Sigmoid colon (tissue), 7 donors: Measurements from ENCODE around the gene TBCD. TPM values are rescaled to one million over a fixed set of nuclear protein-coding genes. Genes with fewer than 3 reads are reported as not detected.
A peak's percentile ranks its signal among the peaks of the same experiment; 100 is the strongest.

Source experiments
- DNase-seq: peaks from one replicate; pipeline ENCODE4 v3.0.0-alpha.2; 2019
- H3K27ac ChIP-seq, 4 donors: fragments of 200-600 bp; sonication (generic); one replicate each; pipeline ENCODE4 v1.5.1; 2016 to 2019; ENCODE audit warnings: mild to moderate bottlenecking in 1 of 4
- H3K27me3 ChIP-seq, 3 donors: fragments of 200-600 bp; sonication (generic); one replicate each; pipeline ENCODE4 v1.5.1; 2019; ENCODE audit warnings: mild to moderate bottlenecking in 1 of 3
- H3K36me3 ChIP-seq, 4 donors: fragments of 200-600 bp; sonication (generic); one replicate each; pipeline ENCODE4 v1.5.1; 2016 to 2019
- H3K4me1 ChIP-seq, 4 donors: fragments of 200-600 bp; sonication (generic); one replicate each; pipeline ENCODE4 v1.5.1; 2017 to 2019
- H3K4me3 ChIP-seq, 4 donors: fragments of 200-600 bp; sonication (generic); one replicate each; pipeline ENCODE4 v1.5.1; 2017 to 2019; ENCODE audit warnings: mild to moderate bottlenecking in 2 of 4, moderate library complexity in 1 of 4
- H3K9me3 ChIP-seq, 4 donors: fragments of 200-600 bp in 3 of 4; sonication (generic) in 3 of 4; one replicate each; pipeline versions ENCODE4 v1.5.1 to v1.6.1; 2013 to 2019
- CTCF ChIP-seq, 4 experiments: fragments of 450-650 bp in 3 of 4; fragments of 200-600 bp in 1 of 4; IDR thresholded peaks; one replicate each; pipeline ENCODE4 v1.5.1; 2016 to 2019; ENCODE audit warnings: antibody characterized with exemption in 4 of 4, mild to moderate bottlenecking in 3 of 4, moderate library complexity in 2 of 4
- EP300 ChIP-seq, 4 donors: sonication (generic); formaldehyde crosslinking; IDR thresholded peaks; one replicate each; pipeline ENCODE4 v1.6.1; 2017; ENCODE audit warnings: antibody characterized with exemption in 4 of 4
- POLR2A ChIP-seq, 2 donors: fragments of 450-650 bp; IDR thresholded peaks; one replicate each; pipeline ENCODE4 v1.6.1; 2016; ENCODE audit warnings: antibody characterized with exemption in 2 of 2, mild to moderate bottlenecking in 2 of 2, moderate library complexity in 2 of 2
- POLR2AphosphoS5 ChIP-seq, 4 donors: sonication (generic); formaldehyde crosslinking; IDR thresholded peaks; one replicate each; pipeline ENCODE4 v1.6.1; 2017; ENCODE audit warnings: antibody characterized with exemption in 4 of 4
- WGBS, 2 donors: extraction: QIAGEN DNeasy Blood & Tissue Kit; methylation state at CpG; one replicate each; pipeline ENCODE4 v1.1.7; 2013; 5-methylcytosine and 5-hydroxymethylcytosine counted together
- intact Hi-C: fragments of 100-400 bp; cut with DNase I; formaldehyde crosslinking; loops from one replicate; pipeline ENCODE4 v1.15.1; 2023
- polyA plus RNA-seq, 3 donors: library from polyadenylated mRNA; stranded (reverse); fragments of 200-250 nt; gene quantifications; one replicate each; pipeline ENCODE4 v1.2.3, GENCODE V29; 2013
- total RNA-seq, 4 donors: library from RNA; depleted of rRNA; stranded (reverse); fragments of >200 nt; gene quantifications; one replicate each; pipeline ENCODE4 v1.1.0, GENCODE V29; 2016
- donor health status: healthy with polysubstance abuse.
- donor health status: Bipolar disorder and iron deficiency.
- donor health status: healthy.

TBCD gene
- total and polyA plus RNA-seq, 7 donors = 11.1 to 77.4 (median 34.2) TPM

- TF ChIP-seq POLR2A (IDR thresholded peaks at IDR 0.05) = no peak
- TF ChIP-seq CTCF (IDR thresholded peaks at IDR 0.05) = no peak
- no peak for TF ChIP-seq EP300 (IDR thresholded peaks at IDR 0.05)
- TF ChIP-seq POLR2AphosphoS5 (IDR thresholded peaks at IDR 0.05) = no peak
- Histone ChIP-seq H3K4me1 (peaks cover 0 to 11% (median 6%) of the 10 kb centered on the region in 4 donors), H3K27ac (no peak overlapping the region), H3K36me3 (no peaks in the 10 kb centered on the region), H3K9me3 (no peaks in the 10 kb centered on the region), H3K27me3 (no peaks in the 10 kb centered on the region), H3K4me3 (no peak overlapping the region)
- intact Hi-C loops = no loop called here
- DNase-seq = peak; percentile 53
- WGBS, 2 donors = 92 to 94% methylated on average over 28 of the region's 28 CpGs
Observed at GRCh38 chr17:82959242-82959930, 207.5 kb downstream of the TBCD start.

- no peak overlapping the region for H3K4me3 ChIP-seq
- H3K27me3 ChIP-seq = no peaks in the 10 kb centered on the region
- H3K9me3 ChIP-seq = no peaks in the 10 kb centered on the region
- intact Hi-C loops = no loop called here
- WGBS, 2 donors = 96 to 97% methylated on average over 23 of the region's 23 CpGs
- no peaks in the 10 kb centered on the region for H3K36me3 ChIP-seq
- H3K27ac ChIP-seq = no peak overlapping the region
- DNase-seq = peak; percentile 37
- TF ChIP-seq EP300 (IDR thresholded peaks at IDR 0.05) (no peak), POLR2A (IDR thresholded peaks at IDR 0.05) (no peak)
- peaks cover 0 to 11% (median 6%) of the 10 kb centered on the region in 4 donors for H3K4me1 ChIP-seq
Observed at GRCh38 chr17:82959990-82960418, 208.1 kb downstream of the TBCD start.

GRCh38 chr17:82960419-82961271 is 208.8 kb downstream of the TBCD start:
- H3K4me1 ChIP-seq = peaks cover 0 to 11% (median 6%) of the 10 kb centered on the region in 4 donors
- WGBS, 2 donors = 96 to 97% methylated on average over 67 of the region's 67 CpGs
- intact Hi-C loops = no loop called here
- H3K27ac ChIP-seq = no peak overlapping the region
- H3K9me3 ChIP-seq = no peaks in the 10 kb centered on the region
- H3K27me3 ChIP-seq = no peaks in the 10 kb centered on the region
- peak; percentile 61 for DNase-seq
- no peak overlapping the region for H3K4me3 ChIP-seq
- TF ChIP-seq CTCF (IDR thresholded peaks at IDR 0.05) (no peak), EP300 (IDR thresholded peaks at IDR 0.05) (no peak), POLR2AphosphoS5 (IDR thresholded peaks at IDR 0.05) (no peak)
- no peaks in the 10 kb centered on the region for H3K36me3 ChIP-seq

- Histone ChIP-seq H3K36me3 (no peaks in the 10 kb centered on the region), H3K27me3 (no peaks in the 10 kb centered on the region), H3K9me3 (no peaks in the 10 kb centered on the region), H3K4me3 (no peak overlapping the region), H3K4me1 (peaks cover 0 to 11% (median 6%) of the 10 kb centered on the region in 4 donors), H3K27ac (no peak overlapping the region)
- TF ChIP-seq POLR2AphosphoS5 (IDR thresholded peaks at IDR 0.05) = no peak
- no peak for TF ChIP-seq EP300 (IDR thresholded peaks at IDR 0.05)
- TF ChIP-seq CTCF (IDR thresholded peaks at IDR 0.05) = no peak
- TF ChIP-seq POLR2A (IDR thresholded peaks at IDR 0.05) = no peak
- intact Hi-C loops = no loop called here
- DNase-seq = peak; percentile 52
- WGBS, 2 donors = 75 to 85% methylated on average over 19 of the region's 19 CpGs
Observed at GRCh38 chr17:82961366-82962162, 209.7 kb downstream of the TBCD start.
